GM18526 (cell line): ENCODE data around the gene PDGFC.

Source experiments
- POLR2A ChIP-seq: IDR thresholded peaks from 3 replicates; pipeline ENCODE4 v1.6.1; 2011; ENCODE audit not compliant: insufficient read length; ENCODE audit errors: extremely low read depth

Gene PDGFC, protein sequence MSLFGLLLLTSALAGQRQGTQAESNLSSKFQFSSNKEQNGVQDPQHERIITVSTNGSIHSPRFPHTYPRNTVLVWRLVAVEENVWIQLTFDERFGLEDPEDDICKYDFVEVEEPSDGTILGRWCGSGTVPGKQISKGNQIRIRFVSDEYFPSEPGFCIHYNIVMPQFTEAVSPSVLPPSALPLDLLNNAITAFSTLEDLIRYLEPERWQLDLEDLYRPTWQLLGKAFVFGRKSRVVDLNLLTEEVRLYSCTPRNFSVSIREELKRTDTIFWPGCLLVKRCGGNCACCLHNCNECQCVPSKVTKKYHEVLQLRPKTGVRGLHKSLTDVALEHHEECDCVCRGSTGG

DNA sequence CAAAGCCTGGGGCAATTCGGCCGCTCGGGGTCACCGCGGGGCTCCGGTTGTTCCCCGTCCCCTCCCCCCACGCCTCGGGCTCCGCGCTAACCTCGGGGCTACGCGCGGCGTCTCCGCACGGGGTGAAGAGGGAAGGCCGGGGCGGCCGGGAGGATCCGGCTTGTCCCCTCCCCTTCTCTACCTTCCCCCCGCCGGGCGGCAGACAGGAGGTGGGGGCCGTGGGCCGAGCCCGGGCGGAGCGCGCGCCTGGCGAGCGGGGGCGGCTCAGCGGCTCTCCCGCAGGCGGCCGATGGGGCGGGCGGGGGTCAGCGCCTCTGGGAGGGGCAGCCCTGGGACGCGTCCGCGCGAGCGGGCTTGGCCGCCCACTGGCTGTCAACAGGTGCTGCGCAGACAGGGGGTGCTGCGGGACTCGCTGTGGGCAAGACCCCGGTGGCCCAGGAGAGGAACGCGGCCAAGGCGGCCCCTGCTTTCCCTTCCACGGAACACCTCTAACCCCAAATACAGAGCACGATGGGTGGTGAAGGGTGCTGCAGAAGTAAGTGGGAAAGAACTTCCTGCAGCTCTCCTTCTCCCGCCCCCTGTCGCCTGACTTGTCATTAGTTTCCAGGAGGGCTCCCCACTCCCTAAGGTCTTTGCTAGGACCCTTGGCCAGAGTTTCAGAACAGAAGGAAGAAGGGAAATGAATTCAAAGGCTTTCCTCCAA, at the start of gene PDGFC:
PDGFC (minus strand) TSS at position 124 of the 703 bp plus-strand sequence. CDS start 896 bp downstream, outside the sequence.
- TF ChIP-seq POLR2A = no peak

GRCh38 chr4:157020882-157021281, 49.3 kb upstream of the PDGFC start:
- no peak for TF ChIP-seq POLR2A

- no peak for TF ChIP-seq POLR2A
These were observed 47.4 kb upstream of the PDGFC start for GRCh38 chr4:157018920-157019490.

- TF ChIP-seq POLR2A = no peak
These were observed 43.3 kb upstream of the PDGFC start for GRCh38 chr4:157014621-157015591.

DNA sequence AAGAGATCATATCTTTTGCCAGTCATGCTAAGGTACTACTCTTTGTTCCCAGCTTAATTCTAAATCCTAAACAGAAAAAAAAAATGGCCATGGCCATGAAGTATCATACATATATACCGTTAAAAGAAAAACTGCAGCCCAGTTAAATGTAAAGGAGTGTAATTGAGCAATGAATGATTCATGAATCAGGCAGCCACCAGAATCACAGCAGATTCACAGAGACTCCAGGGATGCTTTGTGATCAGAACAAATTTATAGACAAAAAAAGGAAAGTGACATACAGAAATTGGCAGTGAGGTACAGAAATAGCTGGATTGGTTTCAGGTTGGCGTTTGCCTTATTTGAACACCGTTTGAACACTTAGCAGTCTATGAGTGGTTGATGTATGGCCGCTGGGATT, 42.1 kb upstream of the PDGFC start:
- TF ChIP-seq POLR2A = no peak

- TF ChIP-seq POLR2A = no peak
These were observed 41.2 kb upstream of the PDGFC start for GRCh38 chr4:157012781-157013180.

DNA sequence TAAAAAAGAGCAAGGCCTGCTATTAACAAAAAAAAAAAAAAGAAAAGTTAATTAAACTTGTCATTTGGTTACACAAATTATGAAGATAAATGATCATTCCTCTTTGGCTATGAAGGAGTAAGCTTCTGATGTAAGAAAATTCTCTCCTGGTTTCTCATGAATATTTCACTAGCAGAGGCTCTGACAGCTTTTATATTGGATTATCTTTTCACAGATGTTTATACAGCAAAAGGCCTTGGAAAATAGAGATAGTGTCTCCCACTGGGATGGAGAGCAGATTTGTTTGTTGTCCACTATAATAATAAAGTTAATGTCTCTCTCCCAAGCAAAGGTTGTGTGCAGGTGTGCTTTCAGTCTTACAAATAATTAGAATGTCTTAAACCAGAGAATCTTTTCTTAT, 40.7 kb upstream of the PDGFC start:
- TF ChIP-seq POLR2A = no peak

- TF ChIP-seq POLR2A = no peak
These were observed 39.0 kb upstream of the PDGFC start for GRCh38 chr4:157010630-157011029.

GRCh38 chr4:157005831-157006230, 34.2 kb upstream of the PDGFC start:
- no peak for TF ChIP-seq POLR2A

DNA sequence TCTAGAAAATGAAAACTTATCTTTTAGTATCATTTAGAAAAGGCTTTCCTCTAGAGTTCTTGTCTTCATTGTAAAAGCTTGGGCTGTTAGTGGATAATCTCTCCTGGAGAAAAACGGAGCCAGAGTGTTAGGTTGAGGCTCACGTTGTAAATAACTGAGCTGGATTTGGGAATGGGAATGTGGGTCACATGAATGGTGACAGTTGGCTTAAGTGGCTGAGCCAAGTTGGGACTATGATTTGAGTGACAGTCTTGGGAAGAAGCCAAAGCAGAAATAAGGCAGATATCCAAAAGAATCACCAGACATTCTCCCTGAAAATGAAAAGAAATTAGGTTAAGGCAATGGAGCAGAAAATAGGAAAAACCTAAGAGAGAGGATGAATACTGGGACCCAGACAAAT, 33.6 kb upstream of the PDGFC start:
- no peak for TF ChIP-seq POLR2A

- TF ChIP-seq POLR2A = no peak
These were observed 32.9 kb upstream of the PDGFC start for GRCh38 chr4:157004279-157005161.

DNA sequence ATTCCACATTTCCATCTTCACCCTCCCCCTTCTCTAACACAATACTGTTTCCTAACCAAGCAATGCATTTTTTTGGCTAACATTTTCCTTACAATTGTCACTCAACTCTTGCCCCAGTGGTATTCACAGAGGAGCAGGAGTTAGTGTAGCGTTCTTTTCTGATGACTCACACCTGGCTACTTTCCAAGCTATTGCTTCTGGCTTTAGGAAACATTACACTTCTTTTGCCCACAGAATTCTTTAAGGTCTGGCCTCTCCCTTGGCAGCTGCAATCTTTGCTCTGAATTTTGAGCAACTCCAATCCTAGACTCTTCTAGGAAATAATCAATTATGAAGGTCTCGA, 27.5 kb upstream of the PDGFC start:
- TF ChIP-seq POLR2A = no peak

GRCh38 chr4:156998500-156999174, 27.0 kb upstream of the PDGFC start:
- TF ChIP-seq POLR2A = no peak

GRCh38 chr4:156992943-156993342, 21.3 kb upstream of the PDGFC start:
- TF ChIP-seq POLR2A = no peak
